GM12872 (cell line): Measurements from ENCODE around the gene SLC1A7.

Experiments
- CTCF ChIP-seq: IDR thresholded peaks from 3 replicates; pipeline ENCODE4 v1.5.1; 2011; ENCODE audit warnings: low read depth, mild to moderate bottlenecking, low read length, moderate library complexity; ENCODE audit not compliant: insufficient read depth

SLC1A7 gene

GRCh38 chr1:53076165-53076564 is 66.3 kb downstream of the SLC1A7 start:
- no peak for TF ChIP-seq CTCF

GRCh38 chr1:53075761-53076163 is 66.7 kb downstream of the SLC1A7 start:
- TF ChIP-seq CTCF = no peak

- TF ChIP-seq CTCF = no peak
These were observed 67.2 kb downstream of the SLC1A7 start for GRCh38 chr1:53075206-53075605.

GRCh38 chr1:53074313-53075154 is 67.9 kb downstream of the SLC1A7 start:
- no peak for TF ChIP-seq CTCF

- no peak for TF ChIP-seq CTCF
These were observed 68.5 kb downstream of the SLC1A7 start for GRCh38 chr1:53073868-53074311.

GRCh38 chr1:53073287-53073686 is 69.2 kb downstream of the SLC1A7 start:
- TF ChIP-seq CTCF = no peak

- TF ChIP-seq CTCF = no peak
These were observed 70.5 kb downstream of the SLC1A7 start for GRCh38 chr1:53071915-53072314.
